Esophagus squamous epithelium (tissue), 4 donors: ENCODE measurements around the gene ARHGAP23.
"Not testable (repeated sequence)": the region's sequence is repeated elsewhere in the genome, so short reads cannot be mapped to it uniquely, and the experiment has no call there.

ENCODE experiments used
- POLR2A ChIP-seq, 4 donors: fragments of 450-650 bp; IDR thresholded peaks; one replicate each; pipeline ENCODE4 v1.6.1; 2017; ENCODE audit warnings: antibody characterized with exemption in 4 of 4, mild to moderate bottlenecking in 4 of 4, moderate library complexity in 3 of 4
- TF ChIP-seq, protein P1 (sequence below), 6 experiments: fragments of 450-650 bp in 4 of 6; fragments of 200-600 bp in 2 of 6; sonication (generic) in 2 of 6; IDR thresholded peaks; one replicate each; pipeline ENCODE4 v1.5.1; 2016 to 2019; ENCODE audit warnings: antibody characterized with exemption in 6 of 6, mild to moderate bottlenecking in 4 of 6, moderate library complexity in 4 of 6

DNA sequence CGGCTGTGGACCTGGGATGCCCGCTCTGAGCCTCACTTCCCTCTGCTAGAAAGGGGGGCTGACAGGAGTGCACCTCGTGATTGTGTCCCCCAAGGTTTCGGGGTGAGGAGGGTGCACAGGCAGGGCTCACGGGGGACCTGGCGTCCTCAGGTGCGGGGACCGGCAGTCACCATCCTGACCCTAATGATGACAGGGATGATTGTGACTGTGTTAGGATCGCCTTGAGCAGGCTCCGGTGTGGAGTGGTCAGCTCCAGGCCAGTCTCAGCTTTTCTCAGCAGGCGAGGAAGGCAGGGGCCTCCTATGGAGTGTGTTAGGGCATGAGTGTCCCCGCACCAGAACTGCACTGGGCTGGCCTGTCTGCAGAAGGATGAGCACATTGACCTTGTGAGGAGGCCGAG is 49.7 kb downstream of the ARHGAP23 start:
- TF ChIP-seq POLR2A (IDR thresholded peaks at IDR 0.05) = not testable (repeated sequence)
- TF ChIP-seq, protein P1, sequence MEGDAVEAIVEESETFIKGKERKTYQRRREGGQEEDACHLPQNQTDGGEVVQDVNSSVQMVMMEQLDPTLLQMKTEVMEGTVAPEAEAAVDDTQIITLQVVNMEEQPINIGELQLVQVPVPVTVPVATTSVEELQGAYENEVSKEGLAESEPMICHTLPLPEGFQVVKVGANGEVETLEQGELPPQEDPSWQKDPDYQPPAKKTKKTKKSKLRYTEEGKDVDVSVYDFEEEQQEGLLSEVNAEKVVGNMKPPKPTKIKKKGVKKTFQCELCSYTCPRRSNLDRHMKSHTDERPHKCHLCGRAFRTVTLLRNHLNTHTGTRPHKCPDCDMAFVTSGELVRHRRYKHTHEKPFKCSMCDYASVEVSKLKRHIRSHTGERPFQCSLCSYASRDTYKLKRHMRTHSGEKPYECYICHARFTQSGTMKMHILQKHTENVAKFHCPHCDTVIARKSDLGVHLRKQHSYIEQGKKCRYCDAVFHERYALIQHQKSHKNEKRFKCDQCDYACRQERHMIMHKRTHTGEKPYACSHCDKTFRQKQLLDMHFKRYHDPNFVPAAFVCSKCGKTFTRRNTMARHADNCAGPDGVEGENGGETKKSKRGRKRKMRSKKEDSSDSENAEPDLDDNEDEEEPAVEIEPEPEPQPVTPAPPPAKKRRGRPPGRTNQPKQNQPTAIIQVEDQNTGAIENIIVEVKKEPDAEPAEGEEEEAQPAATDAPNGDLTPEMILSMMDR (IDR thresholded peaks at IDR 0.05) = not testable (repeated sequence)
